ENCODE data around the gene BAG5. TPM values are rescaled to one million over a fixed set of nuclear protein-coding genes. Genes with fewer than 3 reads are reported as not detected.

The BAG5 gene
- total and polyA plus RNA-seq, 2 donors (not counting 1 experiment from before 2014, with no cell fraction given): 7.4 to 31.6 TPM

GRCh38 chr14:103549361-103550311 is 12.8 kb downstream of the BAG5 start:
- Histone ChIP-seq H3K9ac (ENCODE audit: low read length) (no peak overlapping the region), H3K27ac (ENCODE audit: low read length in 2 of 2) (no peak overlapping the region), H3K4me1 (ENCODE audit: control insufficient read depth in 2 of 2, insufficient read depth in 2 of 2, low read length in 2 of 2) (peaks cover 0 to 6% of the 10 kb centered on the region in 2 donors), H3K79me2 (ENCODE audit: control insufficient read depth, insufficient read depth, low read length) (peaks cover 55% of the 10 kb centered on the region), H3K4me3 (ENCODE audit: control extremely low read depth in 1 of 5, extremely low read depth in 1 of 5, insufficient read depth in 1 of 5, low read depth in 2 of 5, low read length in 4 of 5) (no peak overlapping the region), H4K20me1 (ENCODE audit: control insufficient read depth, insufficient read depth, low read length, poor library complexity, severe bottlenecking) (peaks cover 39% of the 10 kb centered on the region), H3K36me3 (replicated peaks in 1 of 2; ENCODE audit: control extremely low read depth in 1 of 2, control insufficient read depth in 1 of 2, extremely low read depth in 1 of 2, insufficient read depth in 2 of 2, low read length in 1 of 2) (peaks cover 0 to 3% of the 10 kb centered on the region in 2 experiments), H2AFZ (ENCODE audit: insufficient read depth, low read depth, low read length, poor library complexity, severe bottlenecking) (no peak overlapping the region), H3K9me3 (ENCODE audit: control extremely low read depth in 1 of 3, control insufficient read depth in 2 of 3, insufficient read depth in 1 of 3, low read length in 2 of 3) (no peaks in the 10 kb centered on the region), H3K4me2 (replicated peaks; ENCODE audit: low read depth, low read length, poor library complexity, severe bottlenecking) (no peak overlapping the region), H3K27me3 (replicated peaks in 1 of 4; ENCODE audit: control extremely low read depth in 1 of 4, control insufficient read depth in 3 of 4, insufficient read depth in 4 of 4, low read length in 3 of 4) (peaks cover 0 to 6% (median 0%) of the 10 kb centered on the region in 4 experiments)
- ChIA-PET POLR2A (no interaction called here), CTCF (interaction anchor here (9.3 kb wide), 1 partner anchor 30 kb away, joined by 128 read pairs; no protein-coding TSS in a partner anchor)
- 89% methylated on average over 26 of the region's 30 CpGs for WGBS (ENCODE audit: insufficient coverage)
- ATAC-seq (ENCODE audit: low read depth) (no peak), DNase-seq (no peak)
- intact Hi-C loops (cut with micrococcal nuclease): loop anchor here (5.0 kb wide), 1 partner anchor 472 kb away; no protein-coding TSS in a partner anchor
- Mint-ChIP-seq H3K27me3 (no peaks in the 10 kb centered on the region), H3K27ac (no peak overlapping the region), H3K9me3 (ENCODE audit: insufficient read depth) (no peaks in the 10 kb centered on the region), H3K4me1 (peaks cover 4% of the 10 kb centered on the region), H3K4me3 (no peak overlapping the region)
- TF ChIP-seq EZH2 (IDR thresholded peaks at IDR 0.05; ENCODE audit: borderline replicate concordance, insufficient read depth, low read depth, low read length, poor library complexity, severe bottlenecking): no peak
- TF ChIP-seq CTCF (IDR thresholded peaks at IDR 0.05): no peak

All from B cell (primary cell).